ENCODE measurements around the gene TRIP12. TPM values are rescaled to one million over a fixed set of nuclear protein-coding genes. Genes with fewer than 3 reads are reported as not detected.

TRIP12 gene
- total and polyA plus RNA-seq, 2 donors (not counting 3 experiments of a cell fraction or from before 2014, with no cell fraction given) = 53.8 to 278 TPM

DNA sequence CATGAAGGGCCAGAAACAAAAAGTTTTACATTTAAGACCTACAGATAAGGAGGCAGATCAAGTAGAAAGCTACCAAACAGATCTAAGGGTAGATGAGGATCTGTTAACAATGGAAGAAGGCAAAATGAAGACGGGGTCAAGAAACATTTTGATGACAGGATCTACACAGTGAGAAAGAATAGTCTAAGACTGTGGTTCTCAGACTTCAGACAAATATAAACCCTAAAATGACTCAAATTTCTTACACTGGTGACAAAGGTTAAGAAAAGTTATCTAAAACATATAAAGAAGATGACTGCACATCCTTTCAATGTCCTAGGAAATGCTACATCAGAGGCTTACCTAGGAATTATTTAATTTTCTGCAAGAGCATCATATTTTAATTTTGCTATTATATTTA lies 34.4 kb downstream of the TRIP12 start:
- POLR2A ChIA-PET = no interaction called here
- no peak overlapping the region for H3K9ac ChIP-seq (replicated peaks; ENCODE audit: extremely low read depth, insufficient read depth, low read length)
- H3K9me1 ChIP-seq (replicated peaks; ENCODE audit: control insufficient read depth, extremely low read depth, insufficient read depth, low read length) = no peaks in the 10 kb centered on the region
- H4K20me1 ChIP-seq (replicated peaks; ENCODE audit: control insufficient read depth, extremely low read depth, insufficient read depth, low read length) = peaks cover 16% of the 10 kb centered on the region
- no peak overlapping the region for H3K27ac ChIP-seq (ENCODE audit: insufficient read depth, low read depth, low read length)
- no peak overlapping the region for H2AFZ ChIP-seq (ENCODE audit: low read depth, low read length)
- H3K79me2 ChIP-seq (ENCODE audit: control insufficient read depth, insufficient read depth, low read length) = peaks cover 95% of the 10 kb centered on the region
- BruUV-seq (replicated peaks) = no TSS peak
- intact Hi-C loops (cut with micrococcal nuclease) = no loop called here
- FAIRE-seq (no peak), DNase-seq (ENCODE audit: low read depth, low spot score) (no peak)
- CTCF ChIA-PET = interaction anchor here (1.7 kb wide), 1 partner anchor 86 kb away, joined by 5 read pairs; no protein-coding TSS in a partner anchor
- H3K36me3 ChIP-seq (ENCODE audit: control insufficient read depth in 2 of 2, extremely low read depth in 1 of 2, insufficient read depth in 2 of 2, low read length in 2 of 2) = peaks cover 0 to 2% of the 10 kb centered on the region in 2 experiments
- dilution Hi-C loops (cut with MboI; ENCODE audit: extremely low pct_ligation_motif_present, low sequenced_read_pairs) = no loop called here
- no peaks in the 10 kb centered on the region for H3K9me3 ChIP-seq (replicated peaks; ENCODE audit: control insufficient read depth, insufficient read depth, low read length)
- no peaks in the 10 kb centered on the region for H3K27me3 ChIP-seq (ENCODE audit: control insufficient read depth in 2 of 2, insufficient read depth in 2 of 2, low read length in 2 of 2)
- H3K4me2 ChIP-seq (ENCODE audit: insufficient read depth, low read length) = no peak overlapping the region
- no peak overlapping the region for H3K4me3 ChIP-seq (replicated peaks in 1 of 3; ENCODE audit: insufficient read depth in 1 of 3, low read depth in 1 of 3, low read length in 3 of 3)
- TF ChIP-seq POLR2AphosphoS5 (IDR thresholded peaks at IDR 0.05; ENCODE audit: insufficient read depth, low read depth, low read length) (no peak), GATA2 (IDR thresholded peaks at IDR 0.05; ENCODE audit: insufficient read depth, insufficient read length, low read depth, low read length) (no peak), JUN (IDR thresholded peaks at IDR 0.05; ENCODE audit: borderline replicate concordance, insufficient read depth, insufficient read length, low read depth) (no peak), MAX (IDR thresholded peaks at IDR 0.05; ENCODE audit: insufficient read depth, insufficient read length) (no peak), POLR2A (IDR thresholded peaks at IDR 0.05; ENCODE audit: low read depth, low read length) (no peak), MYC (IDR thresholded peaks at IDR 0.05; ENCODE audit: low read depth, low read length) (no peak), CTCF (IDR thresholded peaks at IDR 0.05; ENCODE audit: extremely low read depth in 1 of 2, insufficient read depth in 1 of 2, low read depth in 1 of 2, low read length in 2 of 2) (no peak), EZH2 (IDR thresholded peaks at IDR 0.05; ENCODE audit: borderline replicate concordance, low read depth, low read length, severe bottlenecking) (no peak), FOS (IDR thresholded peaks at IDR 0.05; ENCODE audit: borderline replicate concordance, insufficient read depth, low read length) (no peak)
- H3K4me1 ChIP-seq (ENCODE audit: control insufficient read depth, extremely low read depth, insufficient read depth, low read length) = peaks cover 2% of the 10 kb centered on the region
